PC-3 (cell line): Measurements from ENCODE around the gene CEP68.
"Not testable (repeated sequence)": the region's sequence is repeated elsewhere in the genome, so short reads cannot be mapped to it uniquely, and the experiment has no call there.

Experiments
- EZH2 ChIP-seq: fragments of 300-600 bp; sonication (generic); IDR thresholded peaks from one replicate; pipeline ENCODE4 v1.6.1; 2017; ENCODE audit warnings: antibody characterized with exemption, mild to moderate bottlenecking, low read length; ENCODE audit not compliant: unreplicated experiment
- EZH2phosphoT487 ChIP-seq: fragments of 300-600 bp; sonication (generic); IDR thresholded peaks from 2 replicates; pipeline ENCODE4 v1.6.1; 2018; ENCODE audit warnings: mild to moderate bottlenecking, antibody characterized with exemption, low read length, borderline replicate concordance
- TF ChIP-seq, protein P1 (sequence below): fragments of 300-600 bp; sonication (generic); conservative IDR thresholded peaks from 2 replicates; pipeline ENCODE4 v1.5.1; 2017; ENCODE audit warnings: antibody characterized with exemption, low read depth, mild to moderate bottlenecking, low read length

- TF ChIP-seq, protein P1, sequence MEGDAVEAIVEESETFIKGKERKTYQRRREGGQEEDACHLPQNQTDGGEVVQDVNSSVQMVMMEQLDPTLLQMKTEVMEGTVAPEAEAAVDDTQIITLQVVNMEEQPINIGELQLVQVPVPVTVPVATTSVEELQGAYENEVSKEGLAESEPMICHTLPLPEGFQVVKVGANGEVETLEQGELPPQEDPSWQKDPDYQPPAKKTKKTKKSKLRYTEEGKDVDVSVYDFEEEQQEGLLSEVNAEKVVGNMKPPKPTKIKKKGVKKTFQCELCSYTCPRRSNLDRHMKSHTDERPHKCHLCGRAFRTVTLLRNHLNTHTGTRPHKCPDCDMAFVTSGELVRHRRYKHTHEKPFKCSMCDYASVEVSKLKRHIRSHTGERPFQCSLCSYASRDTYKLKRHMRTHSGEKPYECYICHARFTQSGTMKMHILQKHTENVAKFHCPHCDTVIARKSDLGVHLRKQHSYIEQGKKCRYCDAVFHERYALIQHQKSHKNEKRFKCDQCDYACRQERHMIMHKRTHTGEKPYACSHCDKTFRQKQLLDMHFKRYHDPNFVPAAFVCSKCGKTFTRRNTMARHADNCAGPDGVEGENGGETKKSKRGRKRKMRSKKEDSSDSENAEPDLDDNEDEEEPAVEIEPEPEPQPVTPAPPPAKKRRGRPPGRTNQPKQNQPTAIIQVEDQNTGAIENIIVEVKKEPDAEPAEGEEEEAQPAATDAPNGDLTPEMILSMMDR = not testable (repeated sequence)
- not testable (repeated sequence) for TF ChIP-seq EZH2, EZH2phosphoT487
These were observed 69.2 kb downstream of the CEP68 start for GRCh38 chr2:65125457-65125856.
